SK-N-SH treated with all-trans-retinoic acid at 6 μM for 48 hours (cell line): Measurements from ENCODE around the gene PAX3.

Experiments used
- ESRRG ChIP-seq: fragments of 250-450 bp; sonication (Bioruptor Pico); IDR thresholded peaks from 2 replicates; pipeline ENCODE4 v1.6.1; 2021; ENCODE audit warnings: mild to moderate bottlenecking
- GLIS3 ChIP-seq: fragments of 250-450 bp; sonication (Bioruptor Pico); IDR thresholded peaks from 2 replicates; pipeline ENCODE4 v1.5.0; 2020; ENCODE audit warnings: mild to moderate bottlenecking, moderate library complexity
- POU6F1 ChIP-seq: fragments of 250-450 bp; sonication (Bioruptor Pico); IDR thresholded peaks from 2 replicates; pipeline ENCODE4 v1.8.0; 2021; ENCODE audit warnings: low read depth, mild to moderate bottlenecking, moderate library complexity, borderline replicate concordance
- PPARA ChIP-seq: fragments of 250-450 bp; sonication (Bioruptor Pico); IDR thresholded peaks from 2 replicates; pipeline ENCODE4 v1.5.0; 2020; ENCODE audit warnings: mild to moderate bottlenecking, borderline replicate concordance
- TCF4 ChIP-seq: fragments of 250-450 bp; sonication (Bioruptor Pico); IDR thresholded peaks from 2 replicates; pipeline ENCODE4 v1.8.0; 2021; ENCODE audit warnings: mild to moderate bottlenecking, moderate library complexity, borderline replicate concordance
- ZNF70 ChIP-seq: fragments of 450-650 bp; formaldehyde crosslinking; IDR thresholded peaks from 2 replicates; pipeline ENCODE4 v1.5.0; 2020; ENCODE audit warnings: mild to moderate bottlenecking, moderate library complexity
- TF ChIP-seq, protein P1 (sequence below): fragments of 250-450 bp; sonication (Bioruptor Pico); IDR thresholded peaks from 2 replicates; pipeline ENCODE4 v1.5.1; 2020; ENCODE audit warnings: low read depth, mild to moderate bottlenecking, moderate library complexity

DNA sequence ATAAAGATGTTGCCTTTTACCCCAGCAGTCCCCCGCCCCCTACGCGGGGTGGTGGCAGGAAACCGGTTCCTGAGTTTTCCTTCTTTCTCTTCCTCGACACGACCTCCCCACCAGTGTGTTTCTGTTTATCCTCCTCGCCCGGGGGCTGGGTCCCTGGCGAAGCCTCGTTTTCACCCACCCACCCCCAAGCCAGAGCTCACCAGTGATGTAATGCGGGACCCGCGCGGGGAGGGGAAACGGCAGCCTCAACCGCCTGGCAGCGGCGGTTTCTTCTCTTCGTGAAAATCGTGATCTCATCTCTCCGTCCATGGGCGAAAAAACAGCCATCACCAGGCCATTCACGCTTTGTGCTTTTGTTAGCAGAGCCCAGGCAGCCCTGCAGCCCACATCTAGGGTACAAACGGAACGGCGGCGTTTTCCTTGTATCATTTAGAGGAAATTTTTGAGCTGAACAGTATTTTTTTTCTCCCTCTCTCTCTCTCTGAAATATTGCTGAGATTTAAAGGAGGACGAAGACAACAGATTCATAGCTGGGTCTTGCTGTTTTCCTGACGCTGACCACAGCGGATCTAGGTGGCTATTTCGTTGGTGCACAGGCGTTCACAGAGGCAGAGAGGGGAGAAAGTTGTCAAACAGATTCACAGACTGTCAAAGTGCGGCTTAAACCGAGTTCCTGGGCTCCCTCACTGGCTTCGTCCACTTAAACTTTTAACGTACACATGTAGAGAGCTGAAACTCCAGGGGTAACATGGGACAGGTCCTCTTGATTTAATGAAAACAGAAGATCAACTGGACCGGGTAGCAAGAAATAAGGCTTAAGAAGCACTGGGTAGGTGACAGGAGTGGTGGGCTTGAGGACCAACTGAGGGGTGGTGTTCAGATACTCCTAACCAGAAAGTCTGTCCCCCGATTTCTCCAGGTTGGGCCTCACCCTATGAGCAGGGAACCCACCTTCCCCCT lies 21.9 kb upstream of the PAX3 start:
- TF ChIP-seq ZNF70 (CRISPR knock-in tag) (no peak), PPARA (CRISPR knock-in tag) (no peak), TCF4 (peak; percentile 20; the same call in 1 of the 2 replicates), ESRRG (CRISPR knock-in tag) (no peak), POU6F1 (CRISPR knock-in tag) (no peak), GLIS3 (CRISPR knock-in tag) (no peak)
- TF ChIP-seq, protein P1, sequence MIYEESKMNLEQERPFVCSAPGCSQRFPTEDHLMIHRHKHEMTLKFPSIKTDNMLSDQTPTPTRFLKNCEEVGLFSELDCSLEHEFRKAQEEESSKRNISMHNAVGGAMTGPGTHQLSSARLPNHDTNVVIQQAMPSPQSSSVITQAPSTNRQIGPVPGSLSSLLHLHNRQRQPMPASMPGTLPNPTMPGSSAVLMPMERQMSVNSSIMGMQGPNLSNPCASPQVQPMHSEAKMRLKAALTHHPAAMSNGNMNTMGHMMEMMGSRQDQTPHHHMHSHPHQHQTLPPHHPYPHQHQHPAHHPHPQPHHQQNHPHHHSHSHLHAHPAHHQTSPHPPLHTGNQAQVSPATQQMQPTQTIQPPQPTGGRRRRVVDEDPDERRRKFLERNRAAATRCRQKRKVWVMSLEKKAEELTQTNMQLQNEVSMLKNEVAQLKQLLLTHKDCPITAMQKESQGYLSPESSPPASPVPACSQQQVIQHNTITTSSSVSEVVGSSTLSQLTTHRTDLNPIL, result no peak
